ENCODE data around the gene ATXN1. TPM values are rescaled to one million over a fixed set of nuclear protein-coding genes. Genes with fewer than 3 reads are reported as not detected.

Gene ATXN1
- total RNA-seq, 1 experiment from 2014 or later, result 27.0 TPM

DNA sequence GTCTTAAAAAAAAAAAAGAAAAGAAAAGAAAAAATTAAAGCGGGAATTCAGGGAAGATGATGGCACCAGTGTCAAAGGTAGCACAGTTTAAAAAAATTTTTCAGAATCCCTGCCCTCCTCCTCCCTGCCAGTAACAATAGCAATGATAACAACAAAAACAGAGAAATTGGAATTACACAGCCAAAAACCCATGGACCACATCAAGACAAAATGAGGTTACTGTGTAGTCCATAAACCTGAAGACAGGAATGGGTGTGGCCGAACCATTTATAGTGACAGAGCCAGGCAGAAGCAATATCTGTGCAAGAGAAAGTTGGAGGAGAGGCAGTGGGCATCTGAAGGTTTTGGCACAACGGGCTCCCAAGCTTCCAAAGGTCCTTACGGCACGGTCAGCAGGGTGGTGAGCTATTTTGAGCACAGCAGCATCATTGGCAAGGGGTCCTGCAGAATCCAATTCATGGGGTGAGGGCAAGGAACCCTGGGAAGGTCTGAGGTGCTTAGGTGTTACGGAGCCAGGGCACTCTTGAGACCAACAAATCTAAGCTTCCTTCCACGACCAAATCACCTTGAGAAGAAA lies 320.5 kb downstream of the ATXN1 start:
- DNase-seq, result no peak
- no peak overlapping the region for H3K27ac ChIP-seq (ENCODE audit: low read length)

GRCh38 chr6:16438718-16439591 lies 322.3 kb downstream of the ATXN1 start:
- peak; percentile 63 for ATAC-seq
- no peaks in the 10 kb centered on the region for H3K36me3 ChIP-seq (ENCODE audit: low read depth, low read length)
- peak overlapping the region; percentile 57 for H3K27ac ChIP-seq (ENCODE audit: low read length)
- peak; percentile 54 for DNase-seq
- no peaks in the 10 kb centered on the region for H4K20me1 ChIP-seq (ENCODE audit: low read length)
- BruUV-seq (replicated peaks), result no TSS peak
- intact Hi-C loops (cut with micrococcal nuclease), result loop anchor here (10.0 kb wide), 1 partner anchor 136 kb away; no protein-coding TSS in a partner anchor
- no peaks in the 10 kb centered on the region for H3F3A ChIP-seq (ENCODE audit: low read length, unreplicated experiment)
- no peak overlapping the region for H3K4me3 ChIP-seq (ENCODE audit: low read length)
- TF ChIP-seq EZH2 (IDR thresholded peaks at IDR 0.05; ENCODE audit: low read length, unreplicated experiment), result no peak
- no peak for TF ChIP-seq EZH2phosphoT487 (IDR thresholded peaks at IDR 0.05; ENCODE audit: borderline replicate concordance, low read length)
- no peak for TF ChIP-seq CTCF (conservative IDR thresholded peaks at IDR 0.05; ENCODE audit: low read depth, low read length)
- peak overlapping the region; percentile 59; the same call in 1 of the 2 replicates for H3K4me2 ChIP-seq (ENCODE audit: low read length)
- CTCF ChIA-PET, result interaction anchor here (0.5 kb wide), 1 partner anchor 100 kb away, joined by 4 read pairs; no protein-coding TSS in a partner anchor
- peaks cover 5% of the 10 kb centered on the region for H3K4me1 ChIP-seq (ENCODE audit: insufficient read depth, low read length)
- no peaks in the 10 kb centered on the region for H3K79me2 ChIP-seq (ENCODE audit: low read length)
- no peaks in the 10 kb centered on the region for H3K9me2 ChIP-seq (replicated peaks; ENCODE audit: low read length)
- H3K9me3 ChIP-seq (ENCODE audit: low read length), result no peaks in the 10 kb centered on the region
- POLR2A ChIA-PET (ENCODE audit: unreplicated experiment), result no interaction called here
- peak overlapping the region; percentile 24; the same call in 1 of the 2 replicates for H3K9ac ChIP-seq (ENCODE audit: low read length)
- no peak overlapping the region; the same call in 1 of the 2 replicates for H2AFZ ChIP-seq (ENCODE audit: low read length)
- H3K27me3 ChIP-seq (ENCODE audit: low read length), result no peaks in the 10 kb centered on the region

More for the DNA sequence above, 320.5 kb downstream of the ATXN1 start:
- BruUV-seq (replicated peaks), result no TSS peak
- CTCF ChIA-PET, result no interaction called here
- Histone ChIP-seq H3K4me2 (ENCODE audit: low read length) (no peak overlapping the region), H2AFZ (ENCODE audit: low read length) (no peak overlapping the region), H4K20me1 (ENCODE audit: low read length) (no peaks in the 10 kb centered on the region), H3K9ac (ENCODE audit: low read length) (no peak overlapping the region), H3F3A (ENCODE audit: low read length, unreplicated experiment) (no peaks in the 10 kb centered on the region), H3K27me3 (ENCODE audit: low read length) (no peaks in the 10 kb centered on the region), H3K36me3 (ENCODE audit: low read depth, low read length) (no peaks in the 10 kb centered on the region), H3K9me3 (ENCODE audit: low read length) (no peaks in the 10 kb centered on the region), H3K79me2 (ENCODE audit: low read length) (no peaks in the 10 kb centered on the region), H3K9me2 (replicated peaks; ENCODE audit: low read length) (no peaks in the 10 kb centered on the region), H3K4me3 (ENCODE audit: low read length) (no peak overlapping the region), H3K4me1 (ENCODE audit: insufficient read depth, low read length) (peaks cover 5% of the 10 kb centered on the region)
- POLR2A ChIA-PET (ENCODE audit: unreplicated experiment), result no interaction called here
- no peak for ATAC-seq
- TF ChIP-seq CTCF (conservative IDR thresholded peaks at IDR 0.05; ENCODE audit: low read depth, low read length), result no peak
- TF ChIP-seq EZH2phosphoT487 (IDR thresholded peaks at IDR 0.05; ENCODE audit: borderline replicate concordance, low read length), result no peak
- no peak for TF ChIP-seq EZH2 (IDR thresholded peaks at IDR 0.05; ENCODE audit: low read length, unreplicated experiment)
- intact Hi-C loops (cut with micrococcal nuclease), result no loop called here

Measured in PC-3 (cell line).